ENCODE results near the gene LCAT.

DNA sequence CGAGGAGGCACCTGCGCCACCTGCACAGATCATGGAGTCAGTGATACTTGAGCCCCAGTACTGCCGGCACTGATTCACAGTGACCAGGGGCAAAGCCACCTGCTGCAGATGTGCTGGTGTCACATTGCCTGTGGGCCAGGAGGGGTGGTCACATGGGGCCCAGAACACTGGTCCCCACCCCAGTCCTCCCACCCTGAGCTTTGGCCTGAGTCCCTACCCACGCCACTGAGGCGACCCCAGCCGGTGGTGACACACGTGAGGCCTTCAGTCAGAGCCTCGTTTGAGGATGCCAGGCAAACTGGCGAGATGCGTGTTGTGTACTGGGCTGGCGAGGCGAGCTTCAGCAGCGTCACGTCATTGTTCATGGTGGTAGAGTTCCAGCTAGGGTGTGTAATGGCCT, 13.7 kb downstream of the LCAT start:
- TF ChIP-seq, protein P1, sequence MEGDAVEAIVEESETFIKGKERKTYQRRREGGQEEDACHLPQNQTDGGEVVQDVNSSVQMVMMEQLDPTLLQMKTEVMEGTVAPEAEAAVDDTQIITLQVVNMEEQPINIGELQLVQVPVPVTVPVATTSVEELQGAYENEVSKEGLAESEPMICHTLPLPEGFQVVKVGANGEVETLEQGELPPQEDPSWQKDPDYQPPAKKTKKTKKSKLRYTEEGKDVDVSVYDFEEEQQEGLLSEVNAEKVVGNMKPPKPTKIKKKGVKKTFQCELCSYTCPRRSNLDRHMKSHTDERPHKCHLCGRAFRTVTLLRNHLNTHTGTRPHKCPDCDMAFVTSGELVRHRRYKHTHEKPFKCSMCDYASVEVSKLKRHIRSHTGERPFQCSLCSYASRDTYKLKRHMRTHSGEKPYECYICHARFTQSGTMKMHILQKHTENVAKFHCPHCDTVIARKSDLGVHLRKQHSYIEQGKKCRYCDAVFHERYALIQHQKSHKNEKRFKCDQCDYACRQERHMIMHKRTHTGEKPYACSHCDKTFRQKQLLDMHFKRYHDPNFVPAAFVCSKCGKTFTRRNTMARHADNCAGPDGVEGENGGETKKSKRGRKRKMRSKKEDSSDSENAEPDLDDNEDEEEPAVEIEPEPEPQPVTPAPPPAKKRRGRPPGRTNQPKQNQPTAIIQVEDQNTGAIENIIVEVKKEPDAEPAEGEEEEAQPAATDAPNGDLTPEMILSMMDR (IDR thresholded peaks at IDR 0.05): no peak
- TF ChIP-seq, protein P2, sequence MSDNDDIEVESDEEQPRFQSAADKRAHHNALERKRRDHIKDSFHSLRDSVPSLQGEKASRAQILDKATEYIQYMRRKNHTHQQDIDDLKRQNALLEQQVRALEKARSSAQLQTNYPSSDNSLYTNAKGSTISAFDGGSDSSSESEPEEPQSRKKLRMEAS (IDR thresholded peaks at IDR 0.05; ENCODE audit: low read depth): no peak
- TF ChIP-seq SMC3 (IDR thresholded peaks at IDR 0.05; ENCODE audit: low read depth, low read length) (no peak), EZH2phosphoT487 (IDR thresholded peaks at IDR 0.05; ENCODE audit: borderline replicate concordance, low read depth) (no peak), EP300 (IDR thresholded peaks at IDR 0.05; ENCODE audit: borderline replicate concordance in 1 of 2, low read depth in 1 of 2, low read length in 1 of 2) (no peak), JUND (IDR thresholded peaks at IDR 0.05) (no peak), MXI1 (IDR thresholded peaks at IDR 0.05; ENCODE audit: low read depth, low read length) (no peak), POLR2AphosphoS5 (IDR thresholded peaks at IDR 0.05; ENCODE audit: low read depth, low read length) (no peak), TCF12 (IDR thresholded peaks at IDR 0.05) (no peak)
- TF ChIP-seq, protein P3, sequence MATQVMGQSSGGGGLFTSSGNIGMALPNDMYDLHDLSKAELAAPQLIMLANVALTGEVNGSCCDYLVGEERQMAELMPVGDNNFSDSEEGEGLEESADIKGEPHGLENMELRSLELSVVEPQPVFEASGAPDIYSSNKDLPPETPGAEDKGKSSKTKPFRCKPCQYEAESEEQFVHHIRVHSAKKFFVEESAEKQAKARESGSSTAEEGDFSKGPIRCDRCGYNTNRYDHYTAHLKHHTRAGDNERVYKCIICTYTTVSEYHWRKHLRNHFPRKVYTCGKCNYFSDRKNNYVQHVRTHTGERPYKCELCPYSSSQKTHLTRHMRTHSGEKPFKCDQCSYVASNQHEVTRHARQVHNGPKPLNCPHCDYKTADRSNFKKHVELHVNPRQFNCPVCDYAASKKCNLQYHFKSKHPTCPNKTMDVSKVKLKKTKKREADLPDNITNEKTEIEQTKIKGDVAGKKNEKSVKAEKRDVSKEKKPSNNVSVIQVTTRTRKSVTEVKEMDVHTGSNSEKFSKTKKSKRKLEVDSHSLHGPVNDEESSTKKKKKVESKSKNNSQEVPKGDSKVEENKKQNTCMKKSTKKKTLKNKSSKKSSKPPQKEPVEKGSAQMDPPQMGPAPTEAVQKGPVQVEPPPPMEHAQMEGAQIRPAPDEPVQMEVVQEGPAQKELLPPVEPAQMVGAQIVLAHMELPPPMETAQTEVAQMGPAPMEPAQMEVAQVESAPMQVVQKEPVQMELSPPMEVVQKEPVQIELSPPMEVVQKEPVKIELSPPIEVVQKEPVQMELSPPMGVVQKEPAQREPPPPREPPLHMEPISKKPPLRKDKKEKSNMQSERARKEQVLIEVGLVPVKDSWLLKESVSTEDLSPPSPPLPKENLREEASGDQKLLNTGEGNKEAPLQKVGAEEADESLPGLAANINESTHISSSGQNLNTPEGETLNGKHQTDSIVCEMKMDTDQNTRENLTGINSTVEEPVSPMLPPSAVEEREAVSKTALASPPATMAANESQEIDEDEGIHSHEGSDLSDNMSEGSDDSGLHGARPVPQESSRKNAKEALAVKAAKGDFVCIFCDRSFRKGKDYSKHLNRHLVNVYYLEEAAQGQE (IDR thresholded peaks at IDR 0.05; ENCODE audit: low read depth, low read length): no peak

All from SK-N-SH (cell line).